Measurements from ENCODE around the gene MATN1.

Gene MATN1

DNA sequence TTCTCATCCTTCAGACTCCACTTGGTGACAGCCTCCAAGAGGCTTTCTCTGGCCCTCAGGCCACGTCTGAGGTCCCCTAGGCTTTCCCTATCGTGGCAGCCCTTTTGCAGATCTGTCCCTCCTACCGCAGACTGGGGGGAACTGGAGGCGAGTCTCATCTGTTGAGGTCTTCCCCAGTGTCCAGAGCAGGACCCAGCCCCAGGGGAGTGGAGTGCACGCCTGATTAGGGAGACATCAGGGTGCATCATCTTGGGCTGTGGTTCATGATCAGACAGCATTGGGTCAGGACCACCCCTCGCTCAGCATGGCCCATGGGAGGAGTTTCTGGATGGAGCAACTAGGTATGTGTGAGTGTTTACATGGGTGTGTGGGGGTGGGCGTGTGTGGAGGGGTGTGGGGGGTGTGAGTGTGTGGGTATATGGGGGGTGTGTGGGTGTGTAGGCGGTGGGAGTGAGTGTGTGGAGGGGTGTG is 8.5 kb upstream of the MATN1 start:
- H3K36me3 ChIP-seq (ENCODE audit: insufficient read depth): no peaks in the 10 kb centered on the region
- H4K20me1 ChIP-seq (ENCODE audit: insufficient read depth): no peaks in the 10 kb centered on the region
- TF ChIP-seq CTCF (conservative IDR thresholded peaks at IDR 0.05; ENCODE audit: low read depth, low read length): no peak
- no peak overlapping the region for H3K9ac ChIP-seq
- H2AFZ ChIP-seq (ENCODE audit: low read depth): no peak overlapping the region
- H3K27me3 ChIP-seq (ENCODE audit: insufficient read depth, low read depth): no peaks in the 10 kb centered on the region
- H3K4me3 ChIP-seq (IDR thresholded peaks at IDR 0.05; ENCODE audit: insufficient read depth, low read depth, low read length): no peak overlapping the region
- no peak overlapping the region for H3K27ac ChIP-seq
- H3K4me1 ChIP-seq (ENCODE audit: low read depth, poor library complexity, severe bottlenecking): peaks cover 13% of the 10 kb centered on the region
- no peak overlapping the region for H3K4me2 ChIP-seq
- no peaks in the 10 kb centered on the region for H3K79me2 ChIP-seq (ENCODE audit: insufficient read depth, low read depth)

DNA sequence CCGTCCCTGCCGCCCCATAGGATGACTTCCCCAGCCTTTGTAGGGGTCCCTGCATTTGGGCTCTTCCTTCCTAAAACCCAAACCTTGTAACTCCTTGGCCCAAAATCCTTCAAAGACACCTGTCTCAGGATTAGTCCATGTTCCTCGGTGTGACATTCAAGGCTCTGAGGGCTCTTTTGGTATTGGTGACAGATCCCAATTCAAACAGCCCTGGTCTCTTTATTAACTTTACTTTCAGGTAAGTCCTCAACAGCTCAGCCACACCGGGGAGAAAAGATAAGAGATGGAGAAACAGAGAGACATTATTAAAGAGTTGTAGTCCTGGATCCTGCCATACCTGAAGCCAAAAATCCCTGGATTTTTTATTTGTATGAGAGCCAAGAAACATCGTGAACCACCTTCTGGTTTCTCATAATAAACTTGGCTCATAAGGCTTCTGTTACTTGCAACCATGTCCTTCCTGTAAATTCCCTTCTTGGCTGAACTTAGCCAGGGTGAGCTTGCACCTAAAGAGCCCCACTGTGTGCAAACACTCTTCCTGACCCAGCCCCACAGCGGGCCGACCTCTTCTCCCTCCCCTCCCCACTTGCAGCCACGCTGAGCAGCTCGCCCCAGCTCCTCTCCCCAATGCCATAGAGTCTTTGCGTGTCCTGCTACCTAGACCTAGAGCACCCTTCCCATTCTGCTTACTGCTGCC is 7.9 kb upstream of the MATN1 start:
- Histone ChIP-seq H3K36me3 (ENCODE audit: insufficient read depth) (no peaks in the 10 kb centered on the region), H3K79me2 (ENCODE audit: insufficient read depth, low read depth) (no peaks in the 10 kb centered on the region), H2AFZ (ENCODE audit: low read depth) (no peak overlapping the region), H3K9ac (no peak overlapping the region), H4K20me1 (ENCODE audit: insufficient read depth) (no peaks in the 10 kb centered on the region), H3K4me2 (no peak overlapping the region), H3K27me3 (ENCODE audit: insufficient read depth, low read depth) (no peaks in the 10 kb centered on the region), H3K27ac (no peak overlapping the region), H3K4me1 (ENCODE audit: low read depth, poor library complexity, severe bottlenecking) (peaks cover 13% of the 10 kb centered on the region), H3K4me3 (IDR thresholded peaks at IDR 0.05; ENCODE audit: insufficient read depth, low read depth, low read length) (no peak overlapping the region)
- no peak for TF ChIP-seq CTCF (conservative IDR thresholded peaks at IDR 0.05; ENCODE audit: low read depth, low read length)

GRCh38 chr1:30730346-30731108 is 7.1 kb upstream of the MATN1 start:
- H2AFZ ChIP-seq (ENCODE audit: low read depth): no peak overlapping the region

GRCh38 chr1:30729901-30730300 is 6.5 kb upstream of the MATN1 start:
- Histone ChIP-seq H3K27ac (no peak overlapping the region), H3K36me3 (ENCODE audit: insufficient read depth) (no peaks in the 10 kb centered on the region), H3K9ac (no peak overlapping the region), H4K20me1 (ENCODE audit: insufficient read depth) (no peaks in the 10 kb centered on the region), H3K4me1 (ENCODE audit: low read depth, poor library complexity, severe bottlenecking) (peaks cover 8% of the 10 kb centered on the region), H3K79me2 (ENCODE audit: insufficient read depth, low read depth) (no peaks in the 10 kb centered on the region), H3K4me2 (no peak overlapping the region), H2AFZ (ENCODE audit: low read depth) (no peak overlapping the region), H3K27me3 (ENCODE audit: insufficient read depth, low read depth) (no peaks in the 10 kb centered on the region), H3K4me3 (IDR thresholded peaks at IDR 0.05; ENCODE audit: insufficient read depth, low read depth, low read length) (no peak overlapping the region)
- no peak for TF ChIP-seq CTCF (conservative IDR thresholded peaks at IDR 0.05; ENCODE audit: low read depth, low read length)

More at GRCh38 chr1:30730346-30731108, 7.1 kb upstream of the MATN1 start:
- TF ChIP-seq CTCF (conservative IDR thresholded peaks at IDR 0.05; ENCODE audit: low read depth, low read length): no peak
- Histone ChIP-seq H4K20me1 (ENCODE audit: insufficient read depth) (no peaks in the 10 kb centered on the region), H3K4me3 (IDR thresholded peaks at IDR 0.05; ENCODE audit: insufficient read depth, low read depth, low read length) (no peak overlapping the region), H3K79me2 (ENCODE audit: insufficient read depth, low read depth) (no peaks in the 10 kb centered on the region), H3K9ac (no peak overlapping the region), H3K27me3 (ENCODE audit: insufficient read depth, low read depth) (no peaks in the 10 kb centered on the region), H3K4me2 (no peak overlapping the region), H3K36me3 (ENCODE audit: insufficient read depth) (no peaks in the 10 kb centered on the region), H3K27ac (no peak overlapping the region), H3K4me1 (ENCODE audit: low read depth, poor library complexity, severe bottlenecking) (peaks cover 12% of the 10 kb centered on the region)

Data from KMS-11 (cell line).